ENCODE data around the gene NDEL1.

The NDEL1 gene

DNA sequence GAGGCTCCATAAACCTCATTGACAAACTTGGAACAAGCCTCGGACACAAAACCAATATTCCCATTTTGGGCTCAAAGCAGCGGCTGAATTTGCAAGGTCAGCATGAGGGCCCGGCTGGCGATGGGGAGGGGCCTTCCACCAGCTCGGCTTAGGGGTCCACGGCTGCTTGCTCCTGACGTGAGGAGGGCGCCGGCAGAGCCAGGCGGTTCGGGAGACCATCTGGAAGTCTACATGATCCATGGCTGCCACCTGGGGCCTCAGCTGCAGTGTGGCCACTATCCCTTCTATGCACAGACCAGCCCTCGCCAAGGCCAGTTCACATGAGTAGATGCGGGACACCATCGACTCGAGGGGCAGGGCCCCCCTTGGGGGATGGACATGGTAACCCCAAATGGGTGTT is 39.1 kb downstream of the NDEL1 start:
- H3K27ac ChIP-seq (ENCODE audit: low read length, poor library complexity, severe bottlenecking), result no peak overlapping the region
- no peak overlapping the region for H2BK120ac ChIP-seq (ENCODE audit: low read depth, low read length)
- no peak overlapping the region for H4K91ac ChIP-seq (ENCODE audit: low read length)
- no peak overlapping the region for H3K9ac ChIP-seq (ENCODE audit: low read length)
- no peaks in the 10 kb centered on the region for H3K4me1 ChIP-seq (ENCODE audit: control insufficient read depth, insufficient read depth, low read depth, low read length)
- H4K8ac ChIP-seq (ENCODE audit: low read length), result no peak overlapping the region
- H3K18ac ChIP-seq (ENCODE audit: low read depth in 1 of 2, low read length in 2 of 2), result no peak overlapping the region
- no peak overlapping the region for H2AK5ac ChIP-seq (ENCODE audit: low read length, severe bottlenecking)
- no peak overlapping the region for H3K14ac ChIP-seq (ENCODE audit: low read length in 2 of 2)
- H3K79me1 ChIP-seq (replicated peaks; ENCODE audit: low read length, poor library complexity, severe bottlenecking), result peaks cover 43% of the 10 kb centered on the region
- 96% methylated on average over 14 of the region's 15 CpGs for WGBS
- no peak overlapping the region for H2BK12ac ChIP-seq (ENCODE audit: low read length in 2 of 2)
- H3K4me3 ChIP-seq (ENCODE audit: insufficient read depth in 1 of 2, low read depth in 1 of 2, low read length in 2 of 2), result no peak overlapping the region
- DNase-seq, result no peak
- no peak overlapping the region for H3K23ac ChIP-seq (ENCODE audit: low read length in 2 of 2)
- H3K9me3 ChIP-seq (ENCODE audit: control insufficient read depth, low read length), result no peaks in the 10 kb centered on the region
- H2BK15ac ChIP-seq (ENCODE audit: low read depth, poor library complexity, severe bottlenecking), result no peak overlapping the region
- H2AFZ ChIP-seq (ENCODE audit: low read depth, low read length), result no peak overlapping the region
- no peak overlapping the region for H3K4me2 ChIP-seq (ENCODE audit: low read length, poor library complexity, severe bottlenecking)
- no peak overlapping the region for H2BK5ac ChIP-seq (ENCODE audit: low read depth, low read length, poor library complexity, severe bottlenecking)
- no peak overlapping the region for H3K4ac ChIP-seq (ENCODE audit: low read depth in 1 of 2, low read length in 2 of 2)
- H3K27me3 ChIP-seq (ENCODE audit: control insufficient read depth in 1 of 2, insufficient read depth in 1 of 2, low read length in 2 of 2), result no peaks in the 10 kb centered on the region
- peaks cover 78 to 87% of the 10 kb centered on the region in 2 experiments for H3K36me3 ChIP-seq (ENCODE audit: control insufficient read depth in 1 of 2, insufficient read depth in 2 of 2, low read depth in 1 of 2, low read length in 2 of 2)

DNA sequence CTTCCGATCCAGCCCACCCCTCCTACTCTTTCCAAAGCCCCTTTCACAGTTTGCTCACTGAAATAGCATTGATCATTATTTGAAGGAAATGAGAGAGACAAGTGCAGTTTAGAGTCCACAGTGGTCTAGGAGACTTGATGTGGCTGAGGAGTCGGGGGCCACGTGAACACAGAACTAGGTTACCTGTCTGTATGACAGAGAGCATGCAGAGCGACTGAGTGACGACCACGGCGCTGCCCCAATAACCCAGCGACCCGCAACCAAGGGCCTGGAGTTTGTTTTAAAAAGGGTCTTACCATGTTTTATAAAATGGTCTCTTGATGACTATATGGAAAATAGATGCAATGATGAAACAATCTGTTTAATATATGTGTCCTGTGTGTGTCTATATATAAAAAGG is 39.5 kb downstream of the NDEL1 start:
- H4K8ac ChIP-seq (ENCODE audit: low read length), result no peak overlapping the region
- no peak overlapping the region for H4K91ac ChIP-seq (ENCODE audit: low read length)
- H3K4me3 ChIP-seq (ENCODE audit: insufficient read depth in 1 of 2, low read depth in 1 of 2, low read length in 2 of 2), result no peak overlapping the region
- H3K27me3 ChIP-seq (ENCODE audit: control insufficient read depth in 1 of 2, insufficient read depth in 1 of 2, low read length in 2 of 2), result no peaks in the 10 kb centered on the region
- no peak overlapping the region for H3K4ac ChIP-seq (ENCODE audit: low read depth in 1 of 2, low read length in 2 of 2)
- H3K18ac ChIP-seq (ENCODE audit: low read depth in 1 of 2, low read length in 2 of 2), result no peak overlapping the region
- H3K36me3 ChIP-seq (ENCODE audit: control insufficient read depth in 1 of 2, insufficient read depth in 2 of 2, low read depth in 1 of 2, low read length in 2 of 2), result peaks cover 78 to 87% of the 10 kb centered on the region in 2 experiments
- H3K4me2 ChIP-seq (ENCODE audit: low read length, poor library complexity, severe bottlenecking), result no peak overlapping the region
- no peak for DNase-seq
- no peak overlapping the region for H2BK12ac ChIP-seq (ENCODE audit: low read length in 2 of 2)
- H3K9me3 ChIP-seq (ENCODE audit: control insufficient read depth, low read length), result no peaks in the 10 kb centered on the region
- no peak overlapping the region for H2BK120ac ChIP-seq (ENCODE audit: low read depth, low read length)
- no peak overlapping the region for H3K14ac ChIP-seq (ENCODE audit: low read length in 2 of 2)
- no peak overlapping the region for H2AK5ac ChIP-seq (ENCODE audit: low read length, severe bottlenecking)
- no peak overlapping the region for H3K23ac ChIP-seq (ENCODE audit: low read length in 2 of 2)
- 98% methylated on average over 8 of the region's 9 CpGs for WGBS
- no peak overlapping the region for H2AFZ ChIP-seq (ENCODE audit: low read depth, low read length)
- H2BK15ac ChIP-seq (ENCODE audit: low read depth, poor library complexity, severe bottlenecking), result no peak overlapping the region
- peaks cover 43% of the 10 kb centered on the region for H3K79me1 ChIP-seq (replicated peaks; ENCODE audit: low read length, poor library complexity, severe bottlenecking)
- no peaks in the 10 kb centered on the region for H3K4me1 ChIP-seq (ENCODE audit: control insufficient read depth, insufficient read depth, low read depth, low read length)
- no peak overlapping the region for H2BK5ac ChIP-seq (ENCODE audit: low read depth, low read length, poor library complexity, severe bottlenecking)
- H3K27ac ChIP-seq (ENCODE audit: low read length, poor library complexity, severe bottlenecking), result no peak overlapping the region
- H3K9ac ChIP-seq (ENCODE audit: low read length), result no peak overlapping the region

DNA sequence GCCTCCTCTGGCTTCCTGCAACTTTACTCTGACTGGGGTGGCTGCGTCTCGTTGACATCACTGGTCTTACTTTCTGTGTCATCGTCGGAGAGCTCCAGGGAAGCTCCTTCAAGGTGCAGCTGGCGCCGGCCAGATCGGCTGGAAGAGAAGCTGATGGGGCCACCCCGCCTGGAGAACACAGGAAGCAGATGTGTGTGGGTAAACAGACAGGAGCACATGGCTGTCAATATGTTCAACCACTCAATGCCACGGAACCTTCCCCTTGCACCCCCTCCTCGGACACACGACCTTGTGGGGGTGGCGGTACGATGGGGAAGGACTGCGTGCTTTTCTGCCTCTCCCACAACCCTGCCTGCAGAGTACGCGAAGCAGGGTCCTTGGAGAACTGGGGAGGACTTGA is 40.1 kb downstream of the NDEL1 start:
- Histone ChIP-seq H3K27ac (ENCODE audit: low read length, poor library complexity, severe bottlenecking) (no peak overlapping the region), H3K36me3 (ENCODE audit: control insufficient read depth in 1 of 2, insufficient read depth in 2 of 2, low read depth in 1 of 2, low read length in 2 of 2) (peaks cover 83 to 87% of the 10 kb centered on the region in 2 experiments), H3K27me3 (ENCODE audit: control insufficient read depth in 1 of 2, insufficient read depth in 1 of 2, low read length in 2 of 2) (no peaks in the 10 kb centered on the region), H3K9me3 (ENCODE audit: control insufficient read depth, low read length) (no peaks in the 10 kb centered on the region), H2BK5ac (ENCODE audit: low read depth, low read length, poor library complexity, severe bottlenecking) (no peak overlapping the region), H2AK5ac (ENCODE audit: low read length, severe bottlenecking) (no peak overlapping the region), H3K4ac (ENCODE audit: low read depth in 1 of 2, low read length in 2 of 2) (no peak overlapping the region), H3K4me3 (ENCODE audit: insufficient read depth in 1 of 2, low read depth in 1 of 2, low read length in 2 of 2) (no peak overlapping the region), H2AFZ (ENCODE audit: low read depth, low read length) (no peak overlapping the region), H4K91ac (ENCODE audit: low read length) (no peak overlapping the region), H3K18ac (ENCODE audit: low read depth in 1 of 2, low read length in 2 of 2) (no peak overlapping the region), H3K14ac (ENCODE audit: low read length in 2 of 2) (no peak overlapping the region), H3K4me1 (ENCODE audit: control insufficient read depth, insufficient read depth, low read depth, low read length) (no peaks in the 10 kb centered on the region), H2BK15ac (ENCODE audit: low read depth, poor library complexity, severe bottlenecking) (no peak overlapping the region), H3K9ac (ENCODE audit: low read length) (no peak overlapping the region), H2BK120ac (ENCODE audit: low read depth, low read length) (no peak overlapping the region), H3K23ac (ENCODE audit: low read length in 2 of 2) (no peak overlapping the region), H2BK12ac (ENCODE audit: low read length in 2 of 2) (no peak overlapping the region), H3K79me1 (replicated peaks; ENCODE audit: low read length, poor library complexity, severe bottlenecking) (peaks cover 42% of the 10 kb centered on the region), H3K4me2 (ENCODE audit: low read length, poor library complexity, severe bottlenecking) (no peak overlapping the region), H4K8ac (ENCODE audit: low read length) (no peak overlapping the region)
- DNase-seq, result no peak
- WGBS, result 96% methylated on average over 15 of the region's 16 CpGs

DNA sequence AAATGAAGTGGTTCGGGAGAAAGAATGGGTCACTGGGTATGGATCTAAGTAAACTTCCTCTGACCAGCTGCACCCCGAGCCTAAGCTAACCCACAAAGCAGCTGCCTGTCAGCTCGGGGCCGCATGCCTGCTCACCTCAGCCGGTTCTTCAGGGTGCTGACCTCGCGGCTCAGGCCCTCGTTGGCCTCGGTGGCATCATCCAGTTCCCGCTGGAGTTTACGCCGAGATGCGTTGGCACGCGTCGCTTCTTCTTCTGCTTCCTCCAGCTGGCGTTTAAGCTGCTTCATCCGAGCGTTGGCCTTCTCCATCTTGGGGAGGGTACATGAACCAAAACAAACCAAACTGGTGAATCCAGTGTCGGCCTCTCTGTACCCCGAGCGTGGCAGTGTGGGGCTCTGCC is 41.1 kb downstream of the NDEL1 start:
- Histone ChIP-seq H2AFZ (ENCODE audit: low read depth, low read length) (no peak overlapping the region), H2AK5ac (ENCODE audit: low read length, severe bottlenecking) (no peak overlapping the region), H3K4ac (ENCODE audit: low read depth in 1 of 2, low read length in 2 of 2) (no peak overlapping the region), H3K4me1 (ENCODE audit: control insufficient read depth, insufficient read depth, low read depth, low read length) (peaks cover 1% of the 10 kb centered on the region), H4K91ac (ENCODE audit: low read length) (no peak overlapping the region), H3K36me3 (ENCODE audit: control insufficient read depth in 1 of 2, insufficient read depth in 2 of 2, low read depth in 1 of 2, low read length in 2 of 2) (peaks cover 84 to 87% of the 10 kb centered on the region in 2 experiments), H2BK12ac (ENCODE audit: low read length in 2 of 2) (no peak overlapping the region), H4K8ac (ENCODE audit: low read length) (no peak overlapping the region), H2BK120ac (ENCODE audit: low read depth, low read length) (no peak overlapping the region), H2BK5ac (ENCODE audit: low read depth, low read length, poor library complexity, severe bottlenecking) (no peak overlapping the region), H3K27me3 (ENCODE audit: control insufficient read depth in 1 of 2, insufficient read depth in 1 of 2, low read length in 2 of 2) (no peaks in the 10 kb centered on the region), H3K9me3 (ENCODE audit: control insufficient read depth, low read length) (no peaks in the 10 kb centered on the region), H3K23ac (ENCODE audit: low read length in 2 of 2) (no peak overlapping the region), H2BK15ac (ENCODE audit: low read depth, poor library complexity, severe bottlenecking) (no peak overlapping the region), H3K18ac (ENCODE audit: low read depth in 1 of 2, low read length in 2 of 2) (no peak overlapping the region), H3K9ac (ENCODE audit: low read length) (no peak overlapping the region), H3K14ac (ENCODE audit: low read length in 2 of 2) (no peak overlapping the region), H3K4me3 (ENCODE audit: insufficient read depth in 1 of 2, low read depth in 1 of 2, low read length in 2 of 2) (no peak overlapping the region), H3K27ac (ENCODE audit: low read length, poor library complexity, severe bottlenecking) (no peak overlapping the region), H3K79me1 (replicated peaks; ENCODE audit: low read length, poor library complexity, severe bottlenecking) (peaks cover 44% of the 10 kb centered on the region), H3K4me2 (ENCODE audit: low read length, poor library complexity, severe bottlenecking) (no peak overlapping the region)
- WGBS, result 95% methylated on average over 22 of the region's 22 CpGs
- no peak for DNase-seq

Measured in mesenchymal stem cell (in vitro differentiated cells and primary cell).